ENCODE measurements around the gene STXBP4.

STXBP4 gene

GRCh38 chr17:55133583-55133982 lies 165.0 kb downstream of the STXBP4 start:
- DNase-seq: no peak

DNA sequence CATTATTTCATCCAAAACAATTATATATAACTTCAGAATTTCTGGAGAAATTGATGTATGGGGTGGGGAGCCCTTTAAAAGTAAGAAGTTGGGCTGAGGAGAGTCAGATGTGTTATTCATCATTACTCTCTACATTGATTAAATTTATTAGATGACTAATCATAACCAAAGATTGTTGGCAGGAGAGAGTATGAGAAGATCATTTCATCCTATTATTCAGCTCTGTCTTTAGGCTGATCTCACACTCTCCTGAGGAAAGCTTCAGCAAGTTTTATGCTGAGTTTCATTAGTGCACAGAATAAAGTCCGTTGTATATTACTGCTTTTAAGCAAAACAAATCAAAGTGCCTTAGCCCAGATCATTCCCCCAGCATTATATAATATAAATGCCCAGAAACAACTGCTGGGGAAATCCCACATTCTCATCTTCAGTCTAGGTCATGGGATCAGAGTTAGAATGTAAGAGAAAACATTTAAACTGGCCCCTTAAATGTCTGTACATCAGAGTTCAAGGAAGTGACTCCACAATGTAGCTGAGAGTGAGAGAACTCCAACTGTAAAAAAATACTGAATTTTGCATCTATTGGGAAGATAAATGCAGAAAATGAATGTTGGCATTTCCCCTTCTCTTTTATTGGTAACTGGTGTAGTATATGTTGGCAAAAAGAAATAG lies 166.1 kb downstream of the STXBP4 start:
- no peak for DNase-seq

DNA sequence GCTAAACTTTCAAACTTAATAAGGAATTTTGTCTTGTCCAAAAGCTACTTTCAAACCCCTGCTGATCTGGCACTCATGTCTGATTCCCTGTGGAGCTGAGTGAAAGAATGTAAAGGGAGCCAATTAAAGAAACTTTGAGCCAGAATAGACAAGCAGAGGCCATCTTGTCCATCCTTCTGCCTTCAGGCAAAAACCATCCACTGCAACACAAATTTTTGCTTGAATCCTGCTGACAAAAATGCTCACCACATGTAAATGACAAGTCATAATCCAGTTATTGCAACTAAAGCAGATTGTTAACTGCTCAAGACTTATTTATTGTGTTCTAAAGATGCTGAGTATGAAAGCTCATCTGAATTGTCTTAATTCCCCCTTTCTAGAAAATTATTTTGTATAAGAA lies 172.2 kb downstream of the STXBP4 start:
- DNase-seq: no peak

DNA sequence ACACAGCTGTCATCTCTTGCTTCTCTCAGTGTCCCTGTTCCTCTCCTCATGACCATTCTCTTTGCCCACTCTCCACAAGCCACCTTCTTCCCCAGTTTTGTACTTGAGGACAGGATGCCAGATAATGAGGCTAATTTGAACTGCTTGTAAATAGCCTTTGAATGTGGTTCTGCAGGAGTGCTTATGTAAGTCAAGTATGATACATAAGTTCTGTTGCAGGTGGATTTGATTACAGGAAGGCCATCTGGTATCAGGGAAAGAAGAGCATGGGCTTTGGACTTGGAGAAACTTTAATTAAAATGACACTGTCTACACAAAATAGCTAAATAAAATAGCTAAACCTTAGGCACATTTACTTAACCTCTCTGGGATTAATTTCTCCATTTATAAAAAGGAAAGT lies 176.0 kb downstream of the STXBP4 start:
- DNase-seq: no peak

GRCh38 chr17:55149485-55149884 lies 180.9 kb downstream of the STXBP4 start:
- no peak for DNase-seq

- DNase-seq: no peak
These were observed 183.7 kb downstream of the STXBP4 start for GRCh38 chr17:55152236-55152635.

DNA sequence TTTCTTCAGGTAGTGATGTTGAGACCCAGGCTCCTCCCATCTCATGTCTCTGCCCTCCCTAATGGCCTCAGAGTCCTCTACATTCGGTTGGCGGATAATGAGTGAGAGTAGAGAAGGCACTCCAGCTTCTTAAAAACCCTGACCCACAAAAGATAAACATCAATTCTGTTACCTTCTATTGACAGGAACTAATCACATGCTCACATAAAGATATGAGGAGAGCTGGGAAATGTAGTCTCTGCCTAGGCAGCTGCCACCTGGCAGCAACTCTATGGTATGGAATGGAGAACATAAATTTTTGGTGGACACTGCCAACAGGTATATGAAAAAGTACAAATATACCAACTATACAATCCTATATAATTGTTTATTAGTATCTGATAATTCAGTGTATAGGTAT lies 185.5 kb downstream of the STXBP4 start:
- DNase-seq: no peak

- no peak for DNase-seq
These were observed 187.4 kb downstream of the STXBP4 start for GRCh38 chr17:55155856-55156560.

- DNase-seq: no peak
These were observed 188.6 kb downstream of the STXBP4 start for GRCh38 chr17:55157165-55157564.

DNA sequence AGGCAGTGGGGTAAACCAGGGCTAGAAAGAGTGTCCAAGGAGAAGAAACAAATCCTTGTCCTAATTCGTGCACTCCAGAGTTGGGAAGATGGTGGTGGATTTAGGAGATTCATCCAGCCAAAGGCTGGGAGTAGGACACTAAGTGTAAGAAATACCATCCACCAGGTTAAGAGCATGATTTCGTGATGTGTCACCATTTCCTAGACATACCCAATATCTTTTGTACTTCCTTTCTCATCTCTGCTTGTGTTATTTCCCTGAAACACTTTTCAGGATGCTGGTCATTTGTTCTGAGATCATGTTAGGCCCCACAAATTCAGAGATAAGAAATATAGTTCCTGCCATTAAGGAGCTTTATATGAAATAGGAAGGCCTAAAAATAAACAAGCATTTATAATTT lies 189.9 kb downstream of the STXBP4 start:
- no peak for DNase-seq

- no peak for DNase-seq
These were observed 190.7 kb downstream of the STXBP4 start for GRCh38 chr17:55159251-55159650.

GRCh38 chr17:55160501-55160900 lies 191.9 kb downstream of the STXBP4 start:
- no peak for DNase-seq

- no peak for DNase-seq
These were observed 193.5 kb downstream of the STXBP4 start for GRCh38 chr17:55161935-55162555.

GRCh38 chr17:55162556-55162946 lies 194.0 kb downstream of the STXBP4 start:
- DNase-seq: no peak

DNA sequence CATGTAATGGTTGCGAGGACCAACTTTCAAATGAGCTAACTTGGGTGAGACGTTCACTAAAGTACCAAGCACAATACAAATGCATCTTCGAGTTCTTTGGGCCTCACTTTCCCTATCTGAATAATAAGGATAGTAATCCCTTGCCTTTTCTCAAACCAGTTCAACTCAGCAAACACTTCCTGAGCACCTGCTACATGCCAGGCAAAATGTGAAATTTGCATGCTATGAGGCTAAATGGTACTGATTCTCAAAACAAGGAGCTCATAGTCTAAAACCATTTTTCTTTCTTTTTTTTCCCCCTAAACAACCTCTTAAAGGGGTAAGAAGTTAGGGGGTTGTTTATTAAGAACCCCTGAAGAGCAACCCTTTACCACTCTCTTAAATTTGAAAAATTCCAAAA lies 194.8 kb downstream of the STXBP4 start:
- DNase-seq: no peak

DNA sequence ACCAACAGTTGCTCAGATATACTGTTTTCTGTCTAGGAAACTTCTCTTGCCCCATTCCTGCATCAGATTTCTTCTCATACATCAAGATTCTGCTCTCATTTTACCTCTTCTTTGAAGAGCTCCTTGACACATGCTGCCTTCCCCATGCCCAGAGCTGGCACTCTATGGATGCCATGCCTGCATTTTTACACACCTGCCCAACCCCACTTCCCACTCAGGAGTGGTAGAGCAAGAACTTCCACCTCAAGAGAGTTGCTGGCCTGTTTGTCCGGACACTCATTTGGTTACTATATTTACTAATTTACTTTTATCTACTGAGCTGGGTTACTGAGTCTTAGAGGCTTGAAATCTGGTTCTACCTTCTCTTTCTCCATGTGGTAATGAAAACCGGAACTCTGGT lies 197.9 kb downstream of the STXBP4 start:
- DNase-seq: no peak

- no peak for DNase-seq
These were observed 198.6 kb downstream of the STXBP4 start for GRCh38 chr17:55167024-55167725.

GRCh38 chr17:55168958-55169687 lies 200.6 kb downstream of the STXBP4 start:
- DNase-seq: no peak

- DNase-seq: no peak
These were observed 203.2 kb downstream of the STXBP4 start for GRCh38 chr17:55171634-55172328.

GRCh38 chr17:55172612-55173011 lies 204.0 kb downstream of the STXBP4 start:
- no peak for DNase-seq

GRCh38 chr17:55174133-55174532 lies 205.6 kb downstream of the STXBP4 start:
- no peak for DNase-seq

DNA sequence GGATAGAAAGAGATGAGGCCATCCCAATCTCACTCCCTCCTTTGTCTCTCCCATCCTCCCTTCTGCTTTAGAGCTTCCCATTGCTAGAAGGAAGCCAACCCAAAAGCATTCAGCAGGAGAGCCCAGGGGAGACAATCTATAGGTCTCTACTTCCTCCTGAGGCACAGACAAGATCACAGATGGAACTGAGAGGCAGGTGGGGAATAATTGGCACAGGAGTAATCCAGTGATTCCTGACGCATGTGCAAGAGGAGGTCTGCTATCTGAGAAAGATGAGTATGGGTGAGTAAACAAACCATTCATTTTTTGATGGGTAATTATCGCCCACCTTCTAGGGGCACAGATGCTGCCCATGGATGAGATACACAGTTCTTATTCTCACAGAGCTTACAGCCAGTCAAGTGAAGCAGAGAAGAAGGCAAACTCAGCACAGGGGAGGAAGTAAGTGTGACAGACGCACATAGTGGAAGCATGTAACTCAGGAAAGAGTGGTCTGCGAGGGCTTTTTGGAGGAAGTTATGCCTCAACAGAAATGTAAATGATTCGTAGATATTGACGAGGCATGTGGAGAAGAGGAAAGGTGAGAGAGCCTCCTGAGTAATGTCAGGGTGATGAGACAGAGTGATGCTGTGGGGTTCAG lies 207.3 kb downstream of the STXBP4 start:
- DNase-seq: no peak
